ENCODE data around the gene TRHDE.
"Not testable (repeated sequence)": the region's sequence is repeated elsewhere in the genome, so short reads cannot be mapped to it uniquely, and the experiment has no call there.

TRHDE gene

GRCh38 chr12:72448805-72449204 is 176.6 kb downstream of the TRHDE start:
- no peak for DNase-seq

GRCh38 chr12:72453066-72453465 is 180.9 kb downstream of the TRHDE start:
- DNase-seq: no peak

DNA sequence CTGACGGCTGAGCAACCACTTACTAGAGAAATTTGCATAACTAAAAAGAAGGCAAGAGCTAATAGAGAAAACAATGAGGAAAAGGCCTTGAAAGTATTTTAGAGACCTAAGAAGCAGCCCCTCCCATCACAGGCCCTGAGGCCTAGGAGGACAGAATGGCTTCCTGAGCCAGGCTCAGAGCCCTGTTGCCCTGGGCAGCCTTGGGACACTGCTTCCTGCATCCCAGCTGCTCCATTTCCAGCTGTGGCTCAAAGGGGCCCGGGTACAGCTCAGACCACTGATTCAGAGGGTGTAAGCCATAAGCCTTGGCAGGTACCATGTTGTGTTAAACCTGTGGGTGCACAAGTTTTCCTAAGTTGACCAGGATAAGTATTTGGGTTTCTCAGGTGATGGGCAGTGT is 181.4 kb downstream of the TRHDE start:
- no peak for DNase-seq

- no peak for DNase-seq
Observed at GRCh38 chr12:72464471-72464870, 192.3 kb downstream of the TRHDE start.

DNA sequence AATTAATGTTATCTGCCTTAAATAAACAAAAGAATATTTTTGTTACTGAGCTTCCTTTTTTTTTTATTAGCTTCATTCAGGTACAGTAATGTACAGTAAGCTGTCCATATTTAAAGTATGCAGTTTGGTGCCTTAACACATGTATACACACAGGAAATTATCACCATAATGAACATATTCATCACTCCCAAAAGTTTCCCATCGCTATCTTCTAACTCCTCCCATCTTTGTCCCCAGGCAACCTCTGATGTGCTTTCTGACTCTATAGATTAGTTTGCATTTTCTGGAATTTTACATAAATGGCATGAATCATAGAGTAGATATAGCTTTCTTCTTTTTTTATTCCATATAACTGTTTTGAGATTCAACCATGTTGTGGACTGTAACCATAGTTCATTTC is 193.0 kb downstream of the TRHDE start:
- DNase-seq: no peak

GRCh38 chr12:72465940-72466630 is 193.9 kb downstream of the TRHDE start:
- DNase-seq: no peak

DNA sequence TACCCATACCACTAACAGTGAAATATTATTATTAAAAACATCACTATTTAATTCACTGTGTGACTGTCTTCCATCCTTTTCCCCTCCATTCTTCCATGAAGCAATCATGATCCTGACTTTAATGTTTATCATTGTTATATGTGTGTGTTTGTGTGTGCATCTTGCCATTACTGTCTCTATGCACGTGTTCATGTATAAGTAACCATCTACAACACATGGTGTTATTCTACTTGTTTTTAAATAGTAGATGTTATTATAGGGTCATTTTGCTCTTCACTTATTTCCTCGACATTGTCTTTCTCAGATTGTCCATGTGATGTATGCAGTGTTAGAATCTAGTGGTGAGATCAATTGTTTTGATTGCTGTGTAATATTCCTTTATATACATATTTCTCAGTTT is 195.8 kb downstream of the TRHDE start:
- DNase-seq: no peak

- no peak for DNase-seq
Observed at GRCh38 chr12:72468505-72468904, 196.3 kb downstream of the TRHDE start.

DNA sequence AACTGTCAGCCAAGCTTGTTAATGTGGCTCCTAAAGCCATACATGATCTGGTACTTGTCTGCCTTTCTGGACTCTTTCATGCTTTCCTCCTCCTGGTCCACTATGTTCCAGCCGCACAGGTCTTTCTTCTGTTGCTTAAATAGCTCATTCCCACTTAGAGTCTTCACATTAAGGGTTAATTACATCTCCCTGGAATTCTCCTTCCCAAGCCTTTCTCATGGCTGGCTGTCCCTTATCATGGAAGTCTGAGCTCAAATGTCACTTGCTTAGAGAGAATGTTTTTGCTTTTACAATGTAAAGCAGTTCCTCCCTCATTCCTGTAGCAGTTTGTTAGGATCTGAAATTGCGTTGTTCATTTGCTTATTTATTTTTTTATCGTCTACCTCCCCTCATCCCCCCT is 199.6 kb downstream of the TRHDE start:
- no peak for DNase-seq

GRCh38 chr12:72472350-72472749 is 200.2 kb downstream of the TRHDE start:
- no peak for DNase-seq

DNA sequence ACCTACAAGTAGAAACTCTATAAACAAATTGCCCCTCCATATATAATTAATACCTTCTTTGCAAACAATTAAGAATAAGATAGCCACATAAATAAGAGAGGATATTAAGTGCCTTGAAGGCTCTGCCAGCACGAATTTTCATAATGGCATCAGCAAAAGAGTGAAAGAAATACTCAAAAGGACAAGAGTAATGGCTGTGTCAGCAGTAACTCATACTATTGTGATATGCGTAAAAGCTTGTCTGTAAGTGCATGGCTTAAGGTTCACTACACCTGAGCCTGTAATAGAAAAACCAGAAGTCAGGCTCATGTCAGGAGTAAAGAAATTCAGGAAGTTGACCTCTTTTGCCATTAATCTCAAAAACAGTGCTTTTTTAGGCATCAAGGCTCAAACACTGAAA is 204.1 kb downstream of the TRHDE start:
- no peak for DNase-seq

- no peak for DNase-seq
Observed at GRCh38 chr12:72485017-72485701, 213.0 kb downstream of the TRHDE start.

DNA sequence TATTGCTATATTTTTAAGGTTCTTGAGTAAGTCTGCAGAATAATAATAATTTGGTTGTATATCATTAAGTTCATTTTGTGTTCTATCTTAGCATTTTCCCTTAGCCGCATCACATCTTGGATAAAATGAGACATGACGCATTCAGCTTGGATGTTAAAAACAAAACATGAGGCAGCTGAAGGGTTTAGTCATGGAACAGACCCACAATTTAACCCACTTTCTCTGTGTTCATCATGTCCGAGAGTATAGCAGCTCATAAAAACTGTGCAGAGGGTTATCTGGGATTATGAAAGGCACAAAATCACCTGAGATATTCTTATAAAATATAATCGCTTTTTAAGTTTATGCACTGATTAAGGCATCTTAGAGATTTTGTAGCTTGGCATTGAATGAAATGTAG is 219.3 kb downstream of the TRHDE start:
- DNase-seq: no peak

DNA sequence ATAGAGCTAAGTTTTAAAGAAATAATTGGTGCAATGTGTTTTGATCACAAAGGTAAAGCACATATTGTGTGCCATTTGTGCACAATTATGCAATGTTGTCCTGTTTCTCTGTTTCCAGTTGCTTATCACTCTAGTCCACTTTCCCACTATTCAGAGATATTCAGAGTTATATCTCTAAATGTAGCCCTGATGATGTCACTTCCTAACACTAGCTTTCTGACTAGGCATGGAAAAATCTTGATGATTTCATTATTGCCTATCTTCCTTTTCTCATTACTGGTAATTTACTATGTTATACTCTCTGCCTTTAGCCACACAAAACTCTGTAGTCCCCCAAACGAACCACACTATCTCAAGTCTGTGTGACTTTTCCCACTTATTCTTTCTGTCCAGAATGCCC is 221.2 kb downstream of the TRHDE start:
- DNase-seq: no peak

DNA sequence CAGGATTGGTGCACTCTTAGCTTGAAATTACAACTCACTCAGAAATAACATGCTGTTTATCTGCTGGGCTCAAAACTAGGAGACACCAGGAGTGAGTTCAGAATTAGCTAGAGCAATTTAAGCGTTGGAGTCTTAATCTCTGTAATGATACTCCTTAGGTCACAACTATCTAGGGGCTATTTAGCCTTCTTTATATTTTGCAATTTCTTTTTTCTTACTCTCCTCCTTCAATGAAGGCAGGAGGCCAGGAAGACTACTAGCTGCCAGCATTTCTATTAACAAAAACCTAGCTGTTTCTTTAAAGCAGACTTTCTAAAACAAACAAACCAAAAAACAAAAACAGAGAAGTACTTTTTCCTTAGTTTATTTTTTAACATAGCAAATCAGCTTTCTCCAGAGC is 226.2 kb downstream of the TRHDE start:
- no peak for DNase-seq

DNA sequence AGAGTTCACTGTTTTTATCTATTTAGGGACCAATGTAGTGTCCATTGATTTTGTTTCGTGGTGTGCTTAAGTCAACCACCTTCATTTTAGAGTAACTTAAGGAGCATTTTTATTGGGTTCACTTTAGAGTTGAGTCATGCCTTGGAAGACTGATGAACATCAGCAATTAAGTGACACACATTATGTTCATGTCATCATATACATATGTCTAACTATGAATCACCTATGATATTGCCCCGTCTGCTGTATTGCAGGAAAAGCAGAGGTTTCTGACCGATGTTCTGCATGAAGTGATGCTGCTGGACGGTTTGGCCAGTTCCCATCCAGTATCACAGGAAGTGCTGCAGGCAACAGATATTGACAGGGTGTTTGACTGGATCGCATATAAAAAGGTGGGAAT is 227.1 kb downstream of the TRHDE start:
- DNase-seq: no peak

DNA sequence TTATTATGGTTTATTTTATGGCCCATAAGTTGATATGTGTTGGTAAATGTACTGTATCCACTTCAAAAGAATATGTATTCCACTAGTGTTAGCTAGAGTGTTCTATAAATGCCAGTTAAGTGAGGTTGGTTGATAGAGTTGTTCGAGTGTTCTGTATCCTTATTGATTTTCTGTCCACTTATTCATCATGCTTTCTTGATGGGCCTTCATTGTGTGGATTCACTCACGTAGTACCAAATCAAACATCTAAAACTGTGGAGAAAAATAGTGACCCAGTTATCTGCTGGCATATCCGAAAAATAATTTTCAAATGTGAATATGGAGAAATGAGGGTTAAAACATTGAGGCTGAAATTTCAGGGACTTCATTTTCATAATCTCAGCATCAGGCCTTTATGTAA is 230.4 kb downstream of the TRHDE start:
- DNase-seq: no peak

DNA sequence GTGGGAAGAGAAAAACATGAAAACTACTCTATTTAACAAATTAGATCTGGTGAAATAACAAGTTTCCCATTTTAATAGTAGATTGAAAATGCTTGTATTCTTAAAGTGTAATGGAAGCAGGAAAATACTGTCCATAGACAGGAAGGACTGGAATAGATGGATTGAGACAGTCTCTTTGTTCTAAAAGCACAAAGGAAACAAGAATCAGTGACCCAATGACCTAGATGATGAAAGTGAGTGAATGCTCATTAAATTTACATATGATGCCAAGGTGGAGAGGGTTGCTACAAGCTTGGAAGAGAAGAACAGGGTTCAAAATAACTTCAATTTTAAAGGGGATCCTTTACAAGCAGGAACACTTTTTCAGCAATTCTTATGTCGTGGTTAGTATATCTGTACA is 233.1 kb downstream of the TRHDE start:
- no peak for DNase-seq

DNA sequence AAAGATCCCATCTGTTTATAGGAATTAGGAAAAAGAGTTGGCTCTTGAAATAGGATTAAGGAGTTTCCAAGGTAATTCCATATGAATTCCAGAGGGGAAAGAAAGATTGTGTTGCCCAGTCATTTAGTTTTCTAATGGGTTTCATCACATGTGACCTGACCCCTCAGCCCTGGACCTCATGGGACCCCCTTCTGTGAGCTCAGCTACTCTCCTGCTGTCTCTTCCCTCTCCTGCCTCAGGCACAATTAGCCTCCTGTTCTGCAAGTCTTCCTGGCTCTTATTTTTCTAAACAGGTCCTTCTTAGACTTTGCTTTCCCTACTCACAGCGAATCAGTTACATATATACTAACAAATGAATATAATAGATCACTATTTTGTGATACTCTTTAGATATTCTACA is 237.7 kb downstream of the TRHDE start:
- no peak for DNase-seq

DNA sequence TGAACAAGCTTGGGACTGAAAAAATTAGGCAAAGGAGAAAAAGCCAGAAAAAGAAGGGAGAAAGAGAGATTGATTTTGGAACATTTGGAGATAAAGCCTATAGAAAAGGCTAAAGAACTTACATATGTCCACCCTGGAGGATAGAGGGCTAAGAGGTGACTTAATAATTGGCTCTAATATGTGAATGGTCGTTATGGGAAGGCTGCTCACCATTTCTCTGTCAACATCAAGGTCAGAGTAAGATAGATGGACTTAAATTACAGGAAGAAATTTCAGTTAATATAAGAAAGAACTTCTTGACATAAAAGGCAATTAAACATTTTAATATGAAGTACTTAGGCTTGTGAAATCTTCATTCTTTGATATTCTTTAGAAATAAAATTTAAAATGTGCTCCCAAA is 238.6 kb downstream of the TRHDE start:
- no peak for DNase-seq

DNA sequence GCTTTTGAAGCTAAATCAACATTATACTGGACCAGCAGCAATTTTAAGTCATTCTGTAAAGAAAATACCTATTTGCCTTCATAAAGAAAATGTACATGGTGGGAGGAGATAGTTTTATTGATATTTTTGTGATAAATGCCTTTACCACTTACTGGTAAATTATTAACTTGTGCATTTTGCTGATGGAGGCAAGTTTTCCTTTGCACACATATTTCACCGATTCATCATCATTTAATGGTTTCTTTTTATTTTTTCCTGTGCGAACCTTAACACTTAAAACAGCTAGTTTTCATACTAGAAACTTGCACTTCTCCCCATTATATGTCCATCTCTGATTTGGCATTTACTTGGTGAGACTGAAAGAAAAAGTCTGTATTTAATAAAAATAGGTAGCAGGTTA is 239.3 kb downstream of the TRHDE start:
- no peak for DNase-seq

- DNase-seq: no peak
Observed at GRCh38 chr12:72511906-72512305, 239.7 kb downstream of the TRHDE start.

GRCh38 chr12:72520044-72520678 is 248.0 kb downstream of the TRHDE start:
- DNase-seq: not testable (repeated sequence)

DNA sequence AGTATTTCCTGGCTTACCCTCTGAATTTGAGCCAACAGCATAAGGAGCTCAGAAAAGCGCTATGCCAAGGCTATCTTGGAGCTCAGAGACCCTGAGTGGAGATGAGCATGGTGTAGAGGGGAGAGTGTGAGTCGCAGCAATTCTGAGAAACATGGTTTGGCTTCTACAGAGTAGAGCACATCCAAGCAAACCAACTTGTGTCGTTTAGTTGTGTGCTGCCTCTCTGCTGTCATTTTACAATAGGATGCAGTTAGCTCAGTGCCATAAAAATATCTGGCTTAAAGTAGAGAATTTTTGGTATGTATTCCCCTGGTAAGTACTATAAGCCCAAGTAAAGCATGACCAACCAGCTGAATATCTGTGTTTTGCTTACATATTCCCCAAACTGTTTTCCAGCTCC is 249.2 kb downstream of the TRHDE start:
- DNase-seq: no peak

DNA sequence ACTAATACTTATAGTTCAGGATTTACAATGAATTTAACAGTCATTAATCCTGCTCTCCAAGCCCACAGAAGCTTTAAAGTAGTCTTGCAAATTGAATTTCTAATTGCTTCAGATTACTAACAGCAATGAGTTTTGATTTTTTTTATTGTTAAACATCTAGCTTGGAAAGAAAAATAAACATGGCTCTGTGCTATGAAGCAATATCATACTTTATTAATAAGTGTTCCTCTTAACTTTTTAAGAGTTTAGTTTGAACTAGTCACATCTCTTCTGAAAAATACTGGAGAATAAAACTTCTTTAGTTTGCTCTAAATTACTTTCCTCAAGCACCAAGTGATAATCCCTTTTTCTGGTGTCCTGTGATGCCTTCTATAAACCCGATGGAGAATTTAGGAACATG is 250.2 kb downstream of the TRHDE start:
- DNase-seq: no peak
